Measurements from ENCODE around the gene ADAMTS12.

The ADAMTS12 gene

GRCh38 chr5:33734537-33734936, 157.3 kb downstream of the ADAMTS12 start:
- DNase-seq, result no peak
- Histone ChIP-seq H3K27me3 (replicated peaks; ENCODE audit: control insufficient read depth, insufficient read depth, low read length, poor library complexity, severe bottlenecking) (no peaks in the 10 kb centered on the region), H3K27ac (ENCODE audit: insufficient read depth, low read length, poor library complexity, severe bottlenecking) (no peak overlapping the region), H3K4me1 (ENCODE audit: control insufficient read depth, insufficient read depth, low read length, poor library complexity, severe bottlenecking) (no peaks in the 10 kb centered on the region), H3K36me3 (ENCODE audit: control insufficient read depth, insufficient read depth, low read length) (no peaks in the 10 kb centered on the region), H3K4me3 (ENCODE audit: insufficient read depth, low read depth, low read length, poor library complexity, severe bottlenecking) (no peak overlapping the region), H3K9me3 (ENCODE audit: control insufficient read depth, low read length) (no peaks in the 10 kb centered on the region)

DNA sequence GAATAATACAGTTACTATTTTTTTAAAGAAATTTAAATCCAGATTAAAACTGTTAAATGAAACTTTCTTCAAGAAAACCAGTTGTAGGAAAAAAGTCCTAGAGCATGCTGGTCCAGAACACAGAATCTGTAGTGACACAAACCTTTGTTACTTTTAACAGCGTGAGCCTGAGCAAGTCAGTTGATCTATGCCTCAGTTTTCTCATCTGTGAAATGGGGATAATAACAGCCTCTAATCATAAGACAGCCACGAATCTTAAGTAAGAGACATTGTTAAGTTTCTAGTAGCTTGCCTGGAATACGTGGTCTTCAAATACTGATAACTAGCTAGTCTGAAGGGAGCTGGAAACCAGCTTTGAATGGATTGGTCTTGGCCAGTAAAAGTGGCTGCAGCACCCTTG, 158.6 kb downstream of the ADAMTS12 start:
- Histone ChIP-seq H3K27ac (ENCODE audit: insufficient read depth, low read length, poor library complexity, severe bottlenecking) (no peak overlapping the region), H3K27me3 (replicated peaks; ENCODE audit: control insufficient read depth, insufficient read depth, low read length, poor library complexity, severe bottlenecking) (no peaks in the 10 kb centered on the region), H3K4me3 (ENCODE audit: insufficient read depth, low read depth, low read length, poor library complexity, severe bottlenecking) (no peak overlapping the region), H3K9me3 (ENCODE audit: control insufficient read depth, low read length) (no peaks in the 10 kb centered on the region), H3K36me3 (ENCODE audit: control insufficient read depth, insufficient read depth, low read length) (no peaks in the 10 kb centered on the region), H3K4me1 (ENCODE audit: control insufficient read depth, insufficient read depth, low read length, poor library complexity, severe bottlenecking) (no peaks in the 10 kb centered on the region)
- no peak for DNase-seq

- no peak overlapping the region for H3K27ac ChIP-seq (ENCODE audit: insufficient read depth, low read length, poor library complexity, severe bottlenecking)
- no peaks in the 10 kb centered on the region for H3K9me3 ChIP-seq (ENCODE audit: control insufficient read depth, low read length)
- H3K4me3 ChIP-seq (ENCODE audit: insufficient read depth, low read depth, low read length, poor library complexity, severe bottlenecking), result no peak overlapping the region
- no peak for DNase-seq
- no peaks in the 10 kb centered on the region for H3K27me3 ChIP-seq (replicated peaks; ENCODE audit: control insufficient read depth, insufficient read depth, low read length, poor library complexity, severe bottlenecking)
- H3K4me1 ChIP-seq (ENCODE audit: control insufficient read depth, insufficient read depth, low read length, poor library complexity, severe bottlenecking), result no peaks in the 10 kb centered on the region
- H3K36me3 ChIP-seq (ENCODE audit: control insufficient read depth, insufficient read depth, low read length), result no peaks in the 10 kb centered on the region
Measured at GRCh38 chr5:33726422-33727165, 165.2 kb downstream of the ADAMTS12 start.

DNA sequence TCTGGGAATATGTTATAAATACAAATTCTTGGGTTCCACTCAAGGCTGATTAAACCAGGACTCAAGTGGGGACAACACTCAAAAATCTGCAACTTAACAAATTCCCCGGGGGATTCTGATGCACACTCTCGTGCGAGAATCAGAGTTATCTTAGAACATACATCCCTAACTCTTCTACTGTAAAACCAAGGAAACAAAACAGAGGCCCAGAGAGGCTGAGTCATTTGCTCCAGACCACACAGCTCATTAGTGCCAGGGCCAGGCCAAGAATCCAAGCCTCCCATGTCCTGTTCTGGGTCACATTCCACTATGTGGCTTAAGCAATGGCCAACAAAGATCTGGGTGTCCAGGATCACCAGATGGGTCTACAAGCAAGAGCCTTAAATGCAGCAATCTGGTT, 166.0 kb downstream of the ADAMTS12 start:
- H3K27me3 ChIP-seq (replicated peaks; ENCODE audit: control insufficient read depth, insufficient read depth, low read length, poor library complexity, severe bottlenecking), result no peaks in the 10 kb centered on the region
- no peaks in the 10 kb centered on the region for H3K4me1 ChIP-seq (ENCODE audit: control insufficient read depth, insufficient read depth, low read length, poor library complexity, severe bottlenecking)
- no peak overlapping the region for H3K4me3 ChIP-seq (ENCODE audit: insufficient read depth, low read depth, low read length, poor library complexity, severe bottlenecking)
- no peaks in the 10 kb centered on the region for H3K36me3 ChIP-seq (ENCODE audit: control insufficient read depth, insufficient read depth, low read length)
- H3K27ac ChIP-seq (ENCODE audit: insufficient read depth, low read length, poor library complexity, severe bottlenecking), result no peak overlapping the region
- H3K9me3 ChIP-seq (ENCODE audit: control insufficient read depth, low read length), result no peaks in the 10 kb centered on the region
- no peak for DNase-seq

GRCh38 chr5:33721491-33722200, 170.1 kb downstream of the ADAMTS12 start:
- no peak for DNase-seq
- no peaks in the 10 kb centered on the region for H3K36me3 ChIP-seq (ENCODE audit: control insufficient read depth, insufficient read depth, low read length)
- no peak overlapping the region for H3K27ac ChIP-seq (ENCODE audit: insufficient read depth, low read length, poor library complexity, severe bottlenecking)
- no peaks in the 10 kb centered on the region for H3K27me3 ChIP-seq (replicated peaks; ENCODE audit: control insufficient read depth, insufficient read depth, low read length, poor library complexity, severe bottlenecking)
- no peaks in the 10 kb centered on the region for H3K9me3 ChIP-seq (ENCODE audit: control insufficient read depth, low read length)
- H3K4me1 ChIP-seq (ENCODE audit: control insufficient read depth, insufficient read depth, low read length, poor library complexity, severe bottlenecking), result no peaks in the 10 kb centered on the region
- H3K4me3 ChIP-seq (ENCODE audit: insufficient read depth, low read depth, low read length, poor library complexity, severe bottlenecking), result no peak overlapping the region

DNA sequence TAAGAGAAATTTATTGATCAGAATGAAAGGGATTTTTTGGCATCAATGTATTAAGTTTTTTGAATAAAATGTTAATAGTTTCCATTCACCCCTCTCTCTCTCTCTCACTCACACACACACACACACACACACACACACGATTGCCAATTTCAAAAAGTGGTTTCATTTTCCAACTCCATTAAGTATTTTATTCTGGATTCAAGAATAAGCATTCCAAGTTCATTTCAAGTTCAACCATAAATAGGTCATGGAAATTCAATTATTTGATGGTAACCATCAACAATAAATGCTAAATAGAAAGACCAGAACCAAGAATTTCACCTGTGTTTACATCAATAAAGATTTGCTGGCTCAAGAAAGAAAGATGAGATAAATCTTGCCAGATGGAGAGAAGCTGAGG, 171.6 kb downstream of the ADAMTS12 start:
- Histone ChIP-seq H3K27ac (ENCODE audit: insufficient read depth, low read length, poor library complexity, severe bottlenecking) (no peak overlapping the region), H3K9me3 (ENCODE audit: control insufficient read depth, low read length) (no peaks in the 10 kb centered on the region), H3K4me3 (ENCODE audit: insufficient read depth, low read depth, low read length, poor library complexity, severe bottlenecking) (no peak overlapping the region), H3K27me3 (replicated peaks; ENCODE audit: control insufficient read depth, insufficient read depth, low read length, poor library complexity, severe bottlenecking) (no peaks in the 10 kb centered on the region), H3K36me3 (ENCODE audit: control insufficient read depth, insufficient read depth, low read length) (no peaks in the 10 kb centered on the region), H3K4me1 (ENCODE audit: control insufficient read depth, insufficient read depth, low read length, poor library complexity, severe bottlenecking) (no peaks in the 10 kb centered on the region)
- DNase-seq, result no peak

- Histone ChIP-seq H3K27me3 (replicated peaks; ENCODE audit: control insufficient read depth, insufficient read depth, low read length, poor library complexity, severe bottlenecking) (no peaks in the 10 kb centered on the region), H3K4me1 (ENCODE audit: control insufficient read depth, insufficient read depth, low read length, poor library complexity, severe bottlenecking) (no peaks in the 10 kb centered on the region), H3K36me3 (ENCODE audit: control insufficient read depth, insufficient read depth, low read length) (no peaks in the 10 kb centered on the region), H3K27ac (ENCODE audit: insufficient read depth, low read length, poor library complexity, severe bottlenecking) (no peak overlapping the region), H3K9me3 (ENCODE audit: control insufficient read depth, low read length) (no peaks in the 10 kb centered on the region), H3K4me3 (ENCODE audit: insufficient read depth, low read depth, low read length, poor library complexity, severe bottlenecking) (no peak overlapping the region)
- no peak for DNase-seq
Measured at GRCh38 chr5:33719769-33720168, 172.0 kb downstream of the ADAMTS12 start.

GRCh38 chr5:33715661-33716060, 176.1 kb downstream of the ADAMTS12 start:
- H3K27ac ChIP-seq (ENCODE audit: insufficient read depth, low read length, poor library complexity, severe bottlenecking), result no peak overlapping the region
- no peak overlapping the region for H3K4me3 ChIP-seq (ENCODE audit: insufficient read depth, low read depth, low read length, poor library complexity, severe bottlenecking)
- no peaks in the 10 kb centered on the region for H3K27me3 ChIP-seq (replicated peaks; ENCODE audit: control insufficient read depth, insufficient read depth, low read length, poor library complexity, severe bottlenecking)
- no peaks in the 10 kb centered on the region for H3K36me3 ChIP-seq (ENCODE audit: control insufficient read depth, insufficient read depth, low read length)
- H3K4me1 ChIP-seq (ENCODE audit: control insufficient read depth, insufficient read depth, low read length, poor library complexity, severe bottlenecking), result no peaks in the 10 kb centered on the region
- H3K9me3 ChIP-seq (ENCODE audit: control insufficient read depth, low read length), result no peaks in the 10 kb centered on the region
- no peak for DNase-seq

- Histone ChIP-seq H3K4me3 (ENCODE audit: insufficient read depth, low read depth, low read length, poor library complexity, severe bottlenecking) (no peak overlapping the region), H3K36me3 (ENCODE audit: control insufficient read depth, insufficient read depth, low read length) (no peaks in the 10 kb centered on the region), H3K27ac (ENCODE audit: insufficient read depth, low read length, poor library complexity, severe bottlenecking) (no peak overlapping the region), H3K9me3 (ENCODE audit: control insufficient read depth, low read length) (no peaks in the 10 kb centered on the region), H3K27me3 (replicated peaks; ENCODE audit: control insufficient read depth, insufficient read depth, low read length, poor library complexity, severe bottlenecking) (no peaks in the 10 kb centered on the region), H3K4me1 (ENCODE audit: control insufficient read depth, insufficient read depth, low read length, poor library complexity, severe bottlenecking) (no peaks in the 10 kb centered on the region)
- DNase-seq, result no peak
Measured at GRCh38 chr5:33713136-33713765, 178.5 kb downstream of the ADAMTS12 start.

- Histone ChIP-seq H3K9me3 (ENCODE audit: control insufficient read depth, low read length) (no peaks in the 10 kb centered on the region), H3K36me3 (ENCODE audit: control insufficient read depth, insufficient read depth, low read length) (no peaks in the 10 kb centered on the region), H3K27me3 (replicated peaks; ENCODE audit: control insufficient read depth, insufficient read depth, low read length, poor library complexity, severe bottlenecking) (no peaks in the 10 kb centered on the region), H3K4me3 (ENCODE audit: insufficient read depth, low read depth, low read length, poor library complexity, severe bottlenecking) (no peak overlapping the region), H3K27ac (ENCODE audit: insufficient read depth, low read length, poor library complexity, severe bottlenecking) (no peak overlapping the region), H3K4me1 (ENCODE audit: control insufficient read depth, insufficient read depth, low read length, poor library complexity, severe bottlenecking) (no peaks in the 10 kb centered on the region)
- DNase-seq, result no peak
Measured at GRCh38 chr5:33712664-33713063, 179.1 kb downstream of the ADAMTS12 start.
